Kidney epithelial cell (primary cell): ENCODE results near the gene WNT6. TPM values are rescaled to one million over a fixed set of nuclear protein-coding genes. Genes with fewer than 3 reads are reported as not detected.
"Not testable (repeated sequence)": the region's sequence is repeated elsewhere in the genome, so short reads cannot be mapped to it uniquely, and the experiment has no call there.

Experiments used
- DNase-seq: peaks from one replicate; pipeline ENCODE4 v3.0.0-alpha.2; 2010; ENCODE audit warnings: low read depth
- H3K27me3 ChIP-seq: 2 replicates; pipeline ENCODE4 v1.6.0; 2011; ENCODE audit warnings: low read length; ENCODE audit not compliant: control insufficient read depth, insufficient read depth
- H3K36me3 ChIP-seq: 2 replicates; pipeline ENCODE4 v1.5.1; 2011; ENCODE audit warnings: low read length; ENCODE audit not compliant: control insufficient read depth, insufficient read depth
- H3K4me3 ChIP-seq: 2 replicates; pipeline ENCODE4 v1.5.1; 2011; ENCODE audit warnings: low read depth, mild to moderate bottlenecking, control low read depth, low read length
- CTCF ChIP-seq: IDR thresholded peaks from 2 replicates; pipeline ENCODE4 v1.5.1; 2011; ENCODE audit warnings: mild to moderate bottlenecking, moderate library complexity, low read length, control low read depth, inconsistent platforms; ENCODE audit not compliant: insufficient read depth, poor library complexity, severe bottlenecking
- total RNA-seq: library from RNA; depleted of rRNA; stranded (reverse); fragments of >200 nt; gene quantifications from 2 replicates; pipeline ENCODE4 v1.2.3, GENCODE V29; 2015

WNT6 gene
- total RNA-seq, 1 donor from 2014 or later, result 1.2 TPM

- no peak for TF ChIP-seq CTCF
- no peaks in the 10 kb centered on the region for H3K36me3 ChIP-seq
Measured at GRCh38 chr2:218837495-218837894, 22.1 kb upstream of the WNT6 start.

DNA sequence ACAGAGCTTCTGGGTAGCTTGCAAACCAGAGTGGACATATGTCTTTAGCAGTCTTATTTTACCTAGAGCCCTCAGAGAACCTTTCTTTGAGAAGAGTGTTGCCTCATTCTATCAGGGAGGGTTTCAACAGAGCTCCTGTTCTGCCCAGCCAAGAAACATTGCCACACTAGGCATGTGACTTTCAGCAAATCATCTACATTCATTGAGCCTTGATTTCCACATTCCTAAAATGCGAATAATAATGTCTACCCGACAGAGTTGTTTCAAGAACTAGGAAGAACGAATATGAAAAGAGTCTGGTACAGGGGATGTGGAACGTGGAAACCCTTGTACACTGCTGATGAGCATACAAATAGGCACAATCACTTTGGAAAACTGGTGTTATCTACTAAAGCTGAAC lies 20.2 kb upstream of the WNT6 start:
- peaks cover 3% of the 10 kb centered on the region for H3K27me3 ChIP-seq
- no peak overlapping the region for H3K4me3 ChIP-seq
- no peak for TF ChIP-seq CTCF
- no peak for DNase-seq
- no peaks in the 10 kb centered on the region for H3K36me3 ChIP-seq

More at GRCh38 chr2:218837495-218837894, 22.1 kb upstream of the WNT6 start:
- Histone ChIP-seq H3K4me3 (no peak overlapping the region), H3K27me3 (peaks cover 6% of the 10 kb centered on the region)
- no peak for DNase-seq

DNA sequence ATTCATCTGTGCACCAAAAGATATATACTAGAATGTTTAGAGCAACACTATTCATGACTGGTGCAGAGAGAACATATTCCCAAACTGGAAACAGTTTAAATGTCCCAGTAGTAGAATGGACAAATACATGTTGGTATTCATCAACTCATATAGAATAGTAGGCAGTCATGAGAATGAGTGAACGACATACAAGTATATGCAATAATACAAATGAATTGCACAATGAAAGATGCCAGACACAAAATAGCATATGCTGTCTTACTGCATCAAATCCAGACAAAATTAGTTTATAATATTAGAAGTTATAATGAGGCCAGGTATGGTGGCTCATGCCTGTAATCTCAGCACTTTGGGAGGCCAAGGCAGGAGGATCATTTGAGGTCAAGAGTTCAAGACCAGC lies 19.7 kb upstream of the WNT6 start:
- no peak for TF ChIP-seq CTCF
- Histone ChIP-seq H3K4me3 (no peak overlapping the region), H3K27me3 (no peaks in the 10 kb centered on the region), H3K36me3 (no peaks in the 10 kb centered on the region)
- no peak for DNase-seq

- not testable (repeated sequence) for H3K36me3 ChIP-seq, DNase-seq, H3K4me3 ChIP-seq, H3K27me3 ChIP-seq
Measured at GRCh38 chr2:218844334-218844733, 15.3 kb upstream of the WNT6 start.

DNA sequence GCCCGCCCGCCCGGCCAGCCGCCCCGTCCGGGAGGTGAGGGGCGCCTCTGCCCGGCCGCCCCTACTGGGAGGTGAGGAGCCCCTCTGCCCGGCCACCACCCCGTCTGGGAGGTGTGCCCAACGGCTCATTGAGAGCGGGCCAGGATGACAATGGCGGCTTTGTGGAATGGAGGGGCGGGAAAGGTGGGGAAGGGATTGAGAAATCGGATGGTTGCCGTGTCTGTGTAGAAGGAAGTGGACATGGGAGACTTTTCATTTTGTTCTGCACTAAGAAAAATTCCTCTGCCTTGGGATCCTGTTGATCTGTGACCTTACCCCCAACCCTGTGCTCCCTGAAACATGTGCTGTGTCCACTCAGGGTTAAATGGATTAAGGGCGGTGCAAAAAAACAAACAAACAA lies 12.6 kb upstream of the WNT6 start:
- not testable (repeated sequence) for H3K4me3 ChIP-seq, H3K27me3 ChIP-seq, DNase-seq, H3K36me3 ChIP-seq

GRCh38 chr2:218849721-218850120 lies 9.9 kb upstream of the WNT6 start:
- DNase-seq, result no peak
- TF ChIP-seq CTCF, result no peak
- Histone ChIP-seq H3K4me3 (no peak overlapping the region), H3K36me3 (no peaks in the 10 kb centered on the region), H3K27me3 (peaks cover 5% of the 10 kb centered on the region)

- peaks cover 12% of the 10 kb centered on the region for H3K27me3 ChIP-seq
- no peaks in the 10 kb centered on the region for H3K36me3 ChIP-seq
- DNase-seq, result no peak
- TF ChIP-seq CTCF, result no peak
- no peak overlapping the region for H3K4me3 ChIP-seq
Measured at GRCh38 chr2:218850796-218851195, 8.8 kb upstream of the WNT6 start.
